NCI-H460 (cell line): ENCODE measurements around the gene SLC2A2. TPM values are rescaled to one million over a fixed set of nuclear protein-coding genes. Genes with fewer than 3 reads are reported as not detected.

Experiments used
- DNase-seq: peaks from one replicate; pipeline ENCODE4 v3.0.0-alpha.2; 2016; ENCODE audit warnings: low read depth; ENCODE audit errors: extremely low read depth
- small RNA-seq, 2 experiments: library from RNA; depleted of rRNA; stranded (forward); fragments of <200 nt; gene quantifications; one replicate each; pipeline ENCODE3, GENCODE V24; 2014
- total RNA-seq: library from RNA; depleted of rRNA; stranded (reverse); fragments of >200 nt; shearing (Covaris generic); gene quantifications from 2 replicates; pipeline ENCODE4 v1.2.3, GENCODE V29; 2014; rRNA removed

Gene SLC2A2
- total RNA-seq, 1 experiment from 2014 or later = not detected

DNA sequence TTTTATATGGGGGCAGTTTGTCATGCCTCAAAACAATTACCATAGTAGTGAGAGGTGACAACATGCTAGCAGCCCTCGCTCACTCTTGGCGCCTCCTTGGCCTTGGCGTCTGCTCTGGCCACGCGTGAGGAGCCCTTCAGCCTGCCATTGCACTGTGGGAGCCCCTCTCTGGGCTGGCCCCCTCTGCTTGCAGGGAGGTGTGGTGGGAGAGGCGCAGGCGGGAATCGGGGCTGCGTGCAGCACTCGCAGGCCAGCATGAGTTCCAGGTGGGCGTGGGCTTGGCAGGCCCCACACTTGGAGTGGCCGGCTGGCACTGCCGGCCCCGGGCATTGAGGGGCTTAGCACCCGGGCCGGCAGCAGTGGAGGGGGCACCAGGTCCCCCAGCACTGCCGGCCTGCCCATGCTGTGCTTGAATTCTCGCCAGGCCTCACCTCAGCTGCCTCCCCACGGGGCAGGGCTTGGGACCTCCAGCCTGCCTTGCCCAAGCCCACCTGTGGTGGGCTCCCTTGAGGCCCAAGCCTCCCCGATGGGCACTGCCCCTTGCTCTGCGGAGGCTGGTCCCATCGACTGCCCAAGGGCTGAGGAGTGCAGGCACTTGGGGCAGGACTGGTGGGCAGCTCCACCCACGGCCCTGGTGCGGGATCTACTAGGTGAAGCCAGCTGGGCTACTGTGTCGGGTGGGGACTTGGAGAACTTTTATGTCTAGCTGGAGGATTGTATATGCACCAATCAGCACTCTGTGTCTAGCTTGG, 79.3 kb downstream of the SLC2A2 start:
- no peak for DNase-seq

Small RNA genes within 50 kb of the gene (small RNA-seq; reads per million reads assigned to genes)
- gene RNU1-70P = 0 to 0.18 reads per million in 2 experiments

Other genes starting within 250 kb of the SLC2A2 start
- gene RPL22L1, start 156.5 kb downstream of the SLC2A2 start, total RNA-seq = 551 and 563 TPM in 2 replicates
- 9.0 and 9.3 TPM in 2 replicates for gene EIF5A2, start 118.1 kb downstream of the SLC2A2 start, total RNA-seq